GM19351 (cell line): Measurements from ENCODE around the gene STK24.

Source experiments
- ATAC-seq: cut with Tn5 transposase; IDR thresholded peaks from one replicate; pipeline ENCODE4 v1.9.1; 2021; ENCODE audit warnings: mild to moderate bottlenecking, moderate library complexity; ENCODE audit not compliant: unreplicated experiment

Gene STK24

GRCh38 chr13:98442391-98443230 lies 134.3 kb downstream of the STK24 start:
- ATAC-seq = no peak

DNA sequence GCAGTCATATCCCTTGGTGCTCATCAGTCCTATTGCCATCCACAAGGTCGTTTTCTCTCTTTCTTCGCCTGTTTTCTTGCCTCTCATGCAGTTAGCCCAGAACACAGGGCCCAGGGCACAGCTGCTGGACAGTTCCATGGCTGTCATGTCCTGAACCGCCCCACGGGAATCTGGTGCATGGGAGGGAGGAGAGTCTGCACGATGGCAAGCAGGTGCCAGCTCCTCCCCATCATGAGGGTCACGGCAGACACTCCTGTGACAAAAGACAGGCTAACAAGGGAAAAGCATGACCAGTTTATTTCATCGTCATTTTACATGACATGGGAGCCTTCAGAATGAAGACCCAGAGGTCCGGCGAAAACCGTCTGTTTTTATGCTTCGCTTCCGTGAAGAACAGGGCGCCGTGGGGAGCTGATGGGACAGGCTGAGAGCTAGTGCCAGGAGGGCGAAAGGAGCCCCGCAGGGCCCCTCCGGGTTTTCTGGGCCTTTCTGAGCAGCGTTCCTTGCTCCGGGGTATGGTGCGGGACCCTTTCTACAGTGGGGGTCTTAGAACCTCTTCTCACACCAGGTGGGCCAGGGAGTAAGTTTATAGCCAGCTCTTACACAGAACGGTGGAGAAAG lies 135.7 kb downstream of the STK24 start:
- ATAC-seq = no peak

- ATAC-seq = no peak
Observed at GRCh38 chr13:98440390-98441055, 136.4 kb downstream of the STK24 start.

DNA sequence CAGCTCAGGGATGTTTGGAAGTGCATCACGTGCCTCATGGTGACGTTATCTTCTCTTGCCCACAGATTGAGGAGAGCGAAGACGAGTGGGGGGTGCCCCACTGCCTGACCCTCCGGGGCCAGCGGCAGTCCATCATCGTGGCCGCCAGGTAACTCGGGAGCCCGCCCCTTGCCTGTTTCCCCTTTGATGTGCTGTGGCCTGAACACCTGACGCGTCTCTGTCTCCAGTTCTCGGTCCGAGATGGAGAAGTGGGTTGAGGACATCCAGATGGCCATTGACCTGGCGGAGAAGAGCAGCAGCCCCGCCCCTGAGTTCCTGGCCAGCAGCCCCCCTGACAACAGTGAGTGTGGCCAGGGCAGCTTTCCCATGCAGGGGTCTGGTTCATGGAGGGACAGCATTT lies 137.0 kb downstream of the STK24 start:
- ATAC-seq = no peak

DNA sequence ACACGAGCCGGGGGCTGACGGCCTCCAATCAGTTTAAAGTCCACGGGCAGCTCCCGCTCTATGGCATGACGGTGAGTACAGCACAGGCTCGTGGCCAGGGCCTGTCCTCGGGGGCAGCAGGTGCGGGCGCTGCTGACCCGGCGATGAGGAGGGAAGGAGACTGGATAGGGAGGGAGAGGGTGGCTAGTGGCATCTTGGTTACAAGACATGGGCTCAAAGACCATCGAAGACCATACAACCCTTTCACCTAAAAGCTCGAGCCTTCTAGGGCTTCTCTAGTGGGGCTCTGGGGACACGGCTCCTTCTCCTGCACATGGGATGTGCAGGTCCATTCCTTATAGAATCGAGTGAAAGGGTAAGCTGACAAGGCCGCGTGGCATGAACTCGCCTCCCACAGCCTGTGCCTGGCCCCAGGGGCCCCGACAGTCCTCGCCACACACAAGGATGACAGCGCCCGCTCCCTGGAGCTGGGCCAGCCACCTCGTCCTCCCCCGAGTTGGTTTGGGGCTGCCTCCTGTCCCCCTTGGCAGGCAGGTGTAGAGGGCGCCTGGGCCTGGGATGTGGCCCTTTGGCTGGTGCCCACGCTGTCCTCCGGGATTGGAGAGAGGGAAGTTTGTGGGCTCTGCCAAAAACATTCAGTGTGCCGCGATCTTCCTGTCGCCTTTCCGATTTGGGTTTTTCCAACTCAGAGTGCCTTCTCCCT lies 137.6 kb downstream of the STK24 start:
- no peak for ATAC-seq

- ATAC-seq = no peak
Observed at GRCh38 chr13:98438246-98439125, 138.4 kb downstream of the STK24 start.

- ATAC-seq = no peak
Observed at GRCh38 chr13:98436233-98436910, 140.5 kb downstream of the STK24 start.

DNA sequence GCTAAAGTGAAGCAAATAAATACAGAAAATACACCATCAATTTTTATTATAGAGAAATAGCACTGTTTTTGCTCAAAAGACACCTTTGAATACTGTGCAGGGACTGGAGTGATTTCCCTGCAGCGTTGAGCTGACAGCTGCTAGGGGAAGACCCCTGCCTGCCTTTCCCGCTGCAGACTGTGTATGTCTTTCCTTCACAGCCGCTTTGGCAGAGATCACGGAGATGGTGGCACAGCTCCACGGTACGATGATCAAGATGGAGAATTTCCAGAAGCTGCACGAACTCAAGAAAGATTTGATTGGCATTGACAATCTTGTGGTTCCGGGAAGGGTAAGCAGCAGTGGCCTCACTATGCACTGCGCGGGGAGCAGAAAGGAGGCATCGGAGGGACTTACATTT lies 141.5 kb downstream of the STK24 start:
- ATAC-seq = no peak

DNA sequence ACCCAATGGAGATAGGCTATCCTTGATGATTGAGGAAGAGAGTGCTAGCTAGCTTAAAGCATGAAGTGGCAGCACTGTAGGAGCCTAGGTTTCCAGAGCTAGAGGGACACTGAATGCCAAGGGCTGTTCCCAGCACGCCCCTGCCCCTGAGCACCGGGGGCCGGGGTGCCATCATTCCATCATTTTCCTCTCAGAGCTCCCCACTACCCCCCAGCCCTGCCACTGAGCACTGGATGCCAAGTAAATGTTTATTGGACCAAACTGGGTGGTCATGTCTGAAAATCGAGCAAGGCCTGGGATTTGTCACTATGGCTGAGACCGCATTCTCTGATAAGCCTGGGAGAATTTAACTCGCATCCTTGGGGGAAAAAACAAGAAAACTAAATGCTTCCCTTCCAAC lies 142.8 kb downstream of the STK24 start:
- ATAC-seq = no peak

GRCh38 chr13:98433654-98434053 lies 143.3 kb downstream of the STK24 start:
- ATAC-seq = no peak

GRCh38 chr13:98432638-98433037 lies 144.3 kb downstream of the STK24 start:
- ATAC-seq = no peak

- ATAC-seq = no peak
Observed at GRCh38 chr13:98429977-98430736, 146.8 kb downstream of the STK24 start.

- ATAC-seq = no peak
Observed at GRCh38 chr13:98429531-98429930, 147.4 kb downstream of the STK24 start.

- no peak for ATAC-seq
Observed at GRCh38 chr13:98429081-98429480, 147.8 kb downstream of the STK24 start.

GRCh38 chr13:98428256-98428966 lies 148.5 kb downstream of the STK24 start:
- ATAC-seq = no peak

DNA sequence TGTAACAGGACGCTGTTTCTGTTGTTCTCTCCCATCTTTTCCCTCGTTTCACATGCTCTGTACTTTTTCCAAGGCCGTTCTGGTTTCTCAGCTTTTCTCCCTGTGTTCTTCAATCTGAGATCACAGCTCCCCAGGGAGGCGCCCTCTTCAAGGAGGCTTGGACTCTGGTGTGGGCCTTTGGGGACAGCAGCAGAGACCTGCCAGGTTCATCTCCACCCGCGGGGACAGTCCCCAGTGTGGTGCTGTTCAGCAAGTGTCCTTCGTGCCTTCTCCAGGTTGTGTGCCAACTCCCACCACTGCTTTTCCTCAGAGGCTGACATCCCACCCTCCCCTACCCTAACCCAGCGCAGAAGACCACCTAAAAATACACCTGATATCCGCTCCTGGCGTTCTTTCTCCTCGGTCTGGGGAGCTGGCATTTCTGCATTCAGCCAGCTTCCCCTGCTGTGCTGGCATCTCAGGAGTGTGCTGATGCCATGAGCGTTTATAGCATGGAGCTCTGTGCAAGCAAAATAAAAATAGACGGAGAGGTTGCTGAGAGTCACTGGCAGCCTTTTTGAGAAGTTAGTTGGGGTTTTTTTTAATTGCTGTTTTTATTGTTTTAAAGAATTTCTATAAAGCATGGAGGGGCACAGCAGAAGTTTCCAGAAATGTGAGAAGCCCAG lies 149.4 kb downstream of the STK24 start:
- ATAC-seq = no peak

DNA sequence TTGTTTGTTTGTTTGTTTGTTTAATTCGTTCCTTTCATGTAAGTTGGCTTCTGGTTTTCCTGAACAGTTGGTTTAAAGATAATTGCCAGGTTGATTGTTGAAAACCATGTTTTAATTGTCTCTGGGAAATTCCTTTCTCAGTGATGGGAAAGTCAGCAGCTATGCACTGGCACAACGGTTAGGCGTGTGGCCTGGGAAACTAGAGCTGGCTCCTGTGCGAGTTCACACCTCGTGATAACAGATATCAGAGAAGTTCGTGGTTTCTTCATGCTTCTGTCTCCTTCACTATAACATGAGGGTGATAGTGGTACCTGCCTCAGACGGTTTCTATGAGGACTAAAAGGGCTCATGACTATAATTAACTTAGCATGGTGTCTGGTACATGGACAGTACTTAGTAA lies 153.5 kb downstream of the STK24 start:
- no peak for ATAC-seq

GRCh38 chr13:98422046-98422445 lies 154.9 kb downstream of the STK24 start:
- ATAC-seq = no peak
